WERI-Rb-1 (cell line): Measurements from ENCODE around the gene LAMA5.

Experiments
- DNase-seq: peaks from one replicate; pipeline ENCODE4 v3.0.0-alpha.2; 2020
- H3K27ac ChIP-seq: fragments of 250-450 bp; sonication (Bioruptor Pico); 2 replicates; pipeline ENCODE4 v1.5.1; 2020; ENCODE audit warnings: mild to moderate bottlenecking, moderate library complexity
- H3K27me3 ChIP-seq: fragments of 250-450 bp; sonication (Bioruptor Pico); 2 replicates; pipeline ENCODE4 v1.5.1; 2021; ENCODE audit warnings: mild to moderate bottlenecking, low read depth, moderate library complexity; ENCODE audit not compliant: insufficient read depth, severe bottlenecking
- H3K36me3 ChIP-seq: fragments of 250-450 bp; sonication (Bioruptor Pico); 2 replicates; pipeline ENCODE4 v1.5.1; 2020; ENCODE audit warnings: mild to moderate bottlenecking, moderate library complexity
- H3K4me3 ChIP-seq: 2 replicates; pipeline ENCODE4 v1.5.1; 2011; ENCODE audit warnings: low read depth, mild to moderate bottlenecking, control low read depth, low read length
- H3K9me3 ChIP-seq: fragments of 250-450 bp; sonication (Bioruptor Pico); 2 replicates; pipeline ENCODE4 v1.5.1; 2021; ENCODE audit warnings: mild to moderate bottlenecking, moderate library complexity; ENCODE audit not compliant: severe bottlenecking
- TF ChIP-seq, protein P1 (sequence below): IDR thresholded peaks from 2 replicates; pipeline ENCODE4 v1.5.1; 2011; ENCODE audit warnings: low read depth, mild to moderate bottlenecking, control low read depth, inconsistent platforms, low read length

LAMA5 gene

DNA sequence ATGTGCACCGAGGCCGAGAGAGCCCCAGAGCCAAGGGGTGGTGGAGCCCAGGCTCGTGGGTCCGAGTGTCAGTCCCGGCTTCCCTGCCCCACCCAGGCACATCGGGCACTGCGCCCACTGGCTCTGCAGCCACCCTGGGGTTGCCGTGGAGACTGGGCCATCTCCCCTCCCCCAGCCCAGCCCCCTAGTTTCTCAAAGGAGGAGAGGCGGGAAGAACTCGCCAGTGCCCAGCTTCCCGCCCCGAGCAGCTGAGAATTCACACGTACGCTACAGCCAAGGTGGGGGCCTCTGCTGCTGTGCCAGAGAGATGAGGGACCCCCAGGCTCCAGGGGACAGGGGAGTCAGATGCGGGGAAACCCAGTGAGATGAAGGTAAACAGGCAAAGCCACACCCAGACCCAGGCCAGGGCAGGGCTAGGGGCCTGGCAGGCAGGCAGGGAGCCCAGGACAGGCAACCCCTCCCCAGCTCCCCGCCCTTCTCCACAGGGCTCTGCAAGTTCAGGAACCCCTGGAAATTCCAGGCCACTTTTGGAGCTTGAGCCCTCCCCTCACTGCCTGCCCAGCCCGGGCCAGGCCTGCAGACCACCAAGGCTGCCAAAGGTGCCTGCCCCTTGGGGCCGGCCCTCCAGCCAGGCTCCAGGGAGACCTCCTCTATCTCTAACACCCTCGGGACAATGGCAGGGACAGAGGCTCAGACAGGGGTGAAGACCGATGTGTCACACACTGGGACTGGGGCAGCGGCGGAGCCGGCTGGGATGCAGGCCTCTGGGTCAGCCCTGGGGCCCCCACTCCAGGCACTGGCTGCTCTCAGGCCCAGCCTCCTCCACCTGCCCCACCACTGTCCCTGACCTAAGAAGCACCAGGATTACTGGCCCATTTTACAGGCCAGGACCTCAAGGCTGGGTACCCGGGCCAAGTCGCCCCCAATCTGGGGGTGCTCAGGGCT lies 6.0 kb downstream of the LAMA5 start:
- H3K36me3 ChIP-seq, result peaks cover 38% of the 10 kb centered on the region
- peak; percentile 8 for DNase-seq
- H3K27ac ChIP-seq, result no peak overlapping the region

DNA sequence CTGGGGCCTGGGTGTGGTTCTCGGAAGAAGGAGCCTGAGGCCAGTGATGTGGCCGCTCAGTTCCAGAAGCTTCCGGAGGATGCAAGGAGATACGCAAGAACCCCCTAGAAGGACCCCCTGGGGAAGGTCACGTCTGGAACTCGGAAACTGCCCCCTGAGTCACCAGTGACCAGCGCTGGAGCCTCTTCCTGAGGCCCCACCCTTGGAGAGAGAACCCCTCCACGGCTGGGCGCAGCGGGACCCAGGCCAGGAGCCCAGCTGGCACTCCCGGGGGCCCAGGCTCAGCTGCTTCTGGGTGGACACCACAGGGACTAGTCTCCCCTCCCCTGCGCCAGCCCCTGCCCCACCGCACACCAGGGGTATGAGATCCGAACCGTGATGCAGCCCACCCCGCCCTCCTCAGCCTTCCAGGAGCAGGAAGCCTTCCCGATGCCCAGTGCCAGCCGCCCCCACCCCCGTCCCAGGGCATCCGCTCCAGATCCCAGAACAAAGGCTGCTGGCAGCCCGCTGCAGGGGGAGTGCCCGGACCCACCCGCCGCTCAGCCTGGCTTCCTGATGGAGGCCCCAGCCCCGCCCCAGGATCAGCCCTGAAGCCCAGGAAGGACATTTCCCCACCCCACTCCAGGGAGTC lies 7.5 kb downstream of the LAMA5 start:
- Histone ChIP-seq H3K27me3 (no peaks in the 10 kb centered on the region), H3K27ac (peak overlapping the region; percentile 95), H3K9me3 (no peaks in the 10 kb centered on the region), H3K36me3 (peaks cover 46% of the 10 kb centered on the region), H3K4me3 (no peak overlapping the region)
- no peak for DNase-seq
- TF ChIP-seq, protein P1, sequence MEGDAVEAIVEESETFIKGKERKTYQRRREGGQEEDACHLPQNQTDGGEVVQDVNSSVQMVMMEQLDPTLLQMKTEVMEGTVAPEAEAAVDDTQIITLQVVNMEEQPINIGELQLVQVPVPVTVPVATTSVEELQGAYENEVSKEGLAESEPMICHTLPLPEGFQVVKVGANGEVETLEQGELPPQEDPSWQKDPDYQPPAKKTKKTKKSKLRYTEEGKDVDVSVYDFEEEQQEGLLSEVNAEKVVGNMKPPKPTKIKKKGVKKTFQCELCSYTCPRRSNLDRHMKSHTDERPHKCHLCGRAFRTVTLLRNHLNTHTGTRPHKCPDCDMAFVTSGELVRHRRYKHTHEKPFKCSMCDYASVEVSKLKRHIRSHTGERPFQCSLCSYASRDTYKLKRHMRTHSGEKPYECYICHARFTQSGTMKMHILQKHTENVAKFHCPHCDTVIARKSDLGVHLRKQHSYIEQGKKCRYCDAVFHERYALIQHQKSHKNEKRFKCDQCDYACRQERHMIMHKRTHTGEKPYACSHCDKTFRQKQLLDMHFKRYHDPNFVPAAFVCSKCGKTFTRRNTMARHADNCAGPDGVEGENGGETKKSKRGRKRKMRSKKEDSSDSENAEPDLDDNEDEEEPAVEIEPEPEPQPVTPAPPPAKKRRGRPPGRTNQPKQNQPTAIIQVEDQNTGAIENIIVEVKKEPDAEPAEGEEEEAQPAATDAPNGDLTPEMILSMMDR, result no peak

More for the DNA sequence above, 6.0 kb downstream of the LAMA5 start:
- Histone ChIP-seq H3K9me3 (no peaks in the 10 kb centered on the region), H3K27me3 (no peaks in the 10 kb centered on the region), H3K4me3 (no peak overlapping the region)
- TF ChIP-seq, protein P1, result no peak

DNA sequence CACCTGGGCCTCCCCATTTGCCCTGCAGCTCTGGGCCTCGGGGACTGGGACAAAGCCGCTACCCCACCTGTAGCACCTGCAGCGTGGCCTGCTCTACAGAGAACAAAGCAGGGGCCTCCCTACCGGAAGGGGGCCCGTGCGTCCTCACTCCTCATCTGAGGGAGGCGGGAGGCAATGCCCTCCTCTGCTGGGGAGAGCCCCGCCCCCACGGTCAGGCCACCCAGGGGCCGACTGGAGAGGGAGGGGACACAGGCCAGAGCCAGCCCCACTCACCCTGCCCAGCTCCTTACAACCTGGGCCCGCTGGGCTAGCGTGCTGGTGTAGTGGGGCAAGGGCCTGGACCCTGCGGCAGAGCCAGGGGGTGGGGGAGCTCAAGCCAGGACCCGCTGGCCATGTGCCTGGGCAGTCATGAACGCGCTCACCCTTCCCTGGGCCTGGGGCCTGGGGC lies 8.0 kb downstream of the LAMA5 start:
- Histone ChIP-seq H3K9me3 (no peaks in the 10 kb centered on the region), H3K27ac (peak overlapping the region; percentile 95), H3K36me3 (peaks cover 46% of the 10 kb centered on the region), H3K27me3 (no peaks in the 10 kb centered on the region), H3K4me3 (no peak overlapping the region)
- DNase-seq, result peak; percentile 75
- TF ChIP-seq, protein P1, result no peak

DNA sequence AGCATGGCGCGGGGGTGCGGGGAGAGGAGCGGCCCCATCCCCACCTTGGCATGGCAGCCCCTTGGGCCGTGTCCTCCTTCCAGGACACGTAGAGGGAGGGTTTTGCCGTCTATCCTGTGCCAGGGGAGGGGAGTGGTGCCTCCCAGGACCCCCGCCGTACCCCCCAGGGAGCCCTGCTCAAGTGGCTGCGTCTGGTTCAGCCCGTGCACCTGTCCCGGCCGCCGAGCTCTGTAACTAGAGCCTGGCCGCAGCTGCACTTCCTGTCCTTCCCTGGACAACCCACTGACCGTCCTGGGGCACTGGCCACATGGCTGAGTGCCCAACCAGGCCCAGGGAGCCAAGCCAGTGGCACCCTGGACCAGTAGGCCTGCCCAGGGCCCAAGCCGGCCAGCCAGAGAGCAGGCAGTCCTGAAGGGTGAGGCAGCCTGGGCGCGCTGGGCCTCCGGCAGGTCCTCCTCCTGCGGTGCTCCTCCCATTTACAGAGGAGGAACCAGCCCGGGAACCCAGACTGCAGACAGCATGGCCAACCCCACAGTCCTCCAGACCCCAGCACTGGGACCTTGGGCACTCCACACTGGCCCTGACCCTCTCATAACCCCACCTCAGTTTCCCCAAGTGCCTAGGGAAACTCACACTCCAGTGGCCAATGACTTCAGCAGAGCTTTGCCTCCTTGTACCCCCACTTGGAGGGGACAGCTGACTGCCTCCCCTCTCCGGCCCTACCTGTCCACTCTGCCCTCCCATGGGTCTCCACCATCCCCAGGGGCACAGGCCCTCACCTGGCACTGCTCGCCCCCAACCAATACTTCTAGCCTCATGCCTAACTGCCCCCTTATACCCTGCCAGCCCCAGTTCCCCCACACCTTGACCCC lies 8.7 kb downstream of the LAMA5 start:
- H3K4me3 ChIP-seq, result no peak overlapping the region
- DNase-seq, result peak; percentile 20
- H3K27me3 ChIP-seq, result no peaks in the 10 kb centered on the region
- H3K27ac ChIP-seq, result peak overlapping the region; percentile 95
- no peaks in the 10 kb centered on the region for H3K9me3 ChIP-seq
- peaks cover 43% of the 10 kb centered on the region for H3K36me3 ChIP-seq
- TF ChIP-seq, protein P1, result no peak

DNA sequence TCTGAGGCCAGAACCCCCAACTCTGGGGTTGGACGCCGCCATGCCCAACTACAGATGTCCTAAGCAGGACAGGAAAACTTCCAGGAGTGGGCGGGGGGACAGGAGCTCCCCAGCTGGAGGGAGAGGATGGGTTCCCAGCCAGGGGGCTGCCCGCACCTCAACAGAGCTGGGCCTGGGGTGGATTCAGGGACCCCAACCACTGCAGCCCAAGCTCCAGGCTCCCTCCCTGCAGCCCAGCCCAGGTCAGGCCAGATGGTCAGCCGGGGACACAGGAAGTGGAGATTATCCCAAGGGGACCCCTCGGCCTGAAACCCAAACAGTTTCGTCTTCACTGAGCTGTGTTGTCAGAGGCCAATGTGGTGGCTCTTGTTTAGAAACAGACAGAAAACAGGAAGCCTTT lies 9.4 kb downstream of the LAMA5 start:
- Histone ChIP-seq H3K4me3 (no peak overlapping the region; the same call in none of the 2 replicates), H3K27me3 (no peaks in the 10 kb centered on the region), H3K36me3 (peaks cover 46% of the 10 kb centered on the region), H3K27ac (peak overlapping the region; percentile 95), H3K9me3 (no peaks in the 10 kb centered on the region)
- TF ChIP-seq, protein P1, result no peak
- peak; percentile 76 for DNase-seq
